Activated CD4-positive, CD25-positive, alpha-beta regulatory T cell treated with anti-CD3 and anti-CD28 coated beads, Interleukin-2, amount 50 U/mL, for 24 hours (primary cell): ENCODE results near the gene XPO1.
"Not testable (repeated sequence)": the region's sequence is repeated elsewhere in the genome, so short reads cannot be mapped to it uniquely, and the experiment has no call there.

Source experiments
- ATAC-seq, 2 donors: fragments of 150-1000 bp; cut with Tn5 transposase; one replicate each; pipeline ENCODE4 v1.10.0; 2021; ENCODE audit warnings: mild to moderate bottlenecking in 1 of 2, moderate library complexity in 1 of 2

The XPO1 gene

GRCh38 chr2:61530749-61531148 is 7.4 kb downstream of the XPO1 start:
- ATAC-seq, result peak; percentile 41 to 53

GRCh38 chr2:61529944-61530735 is 8.0 kb downstream of the XPO1 start:
- ATAC-seq, result no peak

GRCh38 chr2:61520261-61520660 is 17.9 kb downstream of the XPO1 start:
- ATAC-seq, result no peak

DNA sequence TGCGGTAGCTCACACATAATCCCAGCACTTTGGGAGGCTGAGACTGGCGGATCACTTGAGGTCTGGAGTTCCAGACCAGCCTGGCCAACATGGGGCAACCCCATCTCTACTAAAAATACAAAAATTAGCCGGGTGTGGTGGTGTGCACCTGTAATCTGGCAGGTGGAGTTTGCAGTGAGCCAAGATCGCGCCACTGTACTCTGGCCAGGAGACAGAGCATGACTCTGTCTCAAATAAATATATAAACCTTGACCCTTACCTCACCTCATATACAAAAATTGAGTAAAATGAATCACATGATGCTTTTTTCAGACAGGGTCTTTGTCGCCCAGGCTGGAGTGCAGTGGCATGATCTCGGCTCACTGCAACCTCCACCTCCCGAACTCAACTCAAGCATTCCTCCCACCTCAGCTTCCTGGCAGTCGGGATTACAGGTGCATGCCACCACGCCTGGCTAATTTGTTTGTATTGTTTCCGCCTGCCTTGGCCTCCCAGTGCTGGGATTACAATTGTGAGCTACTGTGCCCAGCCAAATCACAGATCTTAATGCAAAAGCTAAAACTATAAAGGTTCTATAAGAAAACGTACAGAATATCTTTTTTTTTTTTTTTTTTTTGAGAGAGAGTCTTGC is 25.3 kb downstream of the XPO1 start:
- no peak for ATAC-seq

DNA sequence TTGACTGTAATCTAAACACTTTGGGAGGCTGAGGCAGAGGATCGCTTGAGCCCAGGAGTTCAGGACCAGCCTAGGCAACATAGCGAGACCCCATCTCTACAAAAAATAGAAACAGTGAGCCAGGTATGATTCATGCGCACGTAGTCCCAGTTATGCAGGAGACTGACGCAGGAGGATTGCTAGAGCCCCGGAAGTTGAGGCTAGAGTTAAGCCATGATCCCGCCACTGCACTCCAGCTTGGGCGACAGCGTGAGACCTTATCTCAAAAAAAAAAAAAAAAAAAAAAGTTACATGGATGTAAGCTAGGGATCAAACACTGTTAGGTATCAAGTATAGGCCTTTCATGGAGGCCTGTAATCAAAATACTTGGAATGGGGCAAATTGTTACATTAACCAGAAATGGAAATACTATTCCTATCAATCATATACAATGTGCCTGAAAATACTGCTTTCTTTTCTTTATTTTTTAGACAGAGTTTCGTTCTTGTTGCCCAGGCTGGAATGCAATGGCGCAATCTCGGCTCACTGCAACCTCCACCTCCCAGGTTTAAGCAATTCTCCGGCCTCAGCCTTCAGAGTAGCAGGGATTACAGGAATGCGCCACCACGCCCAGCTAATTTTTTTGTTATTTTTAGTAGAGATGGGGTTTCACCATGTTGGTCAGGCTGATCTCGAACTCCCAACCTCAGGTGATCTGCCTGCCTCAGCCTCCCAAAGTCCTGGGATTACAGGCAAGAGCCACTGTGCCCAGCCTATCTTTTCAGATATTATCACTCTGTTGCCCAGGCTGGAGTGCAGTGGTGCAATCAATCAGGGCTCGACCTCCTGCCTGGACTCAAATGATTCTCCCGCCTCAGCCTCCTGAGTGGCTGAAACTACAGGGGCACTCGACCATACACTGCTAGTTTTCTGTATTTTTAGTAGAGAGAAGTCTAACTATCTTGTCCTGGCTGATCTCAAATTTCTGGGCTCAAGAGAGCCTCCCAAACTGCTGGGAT is 27.2 kb downstream of the XPO1 start:
- no peak for ATAC-seq

DNA sequence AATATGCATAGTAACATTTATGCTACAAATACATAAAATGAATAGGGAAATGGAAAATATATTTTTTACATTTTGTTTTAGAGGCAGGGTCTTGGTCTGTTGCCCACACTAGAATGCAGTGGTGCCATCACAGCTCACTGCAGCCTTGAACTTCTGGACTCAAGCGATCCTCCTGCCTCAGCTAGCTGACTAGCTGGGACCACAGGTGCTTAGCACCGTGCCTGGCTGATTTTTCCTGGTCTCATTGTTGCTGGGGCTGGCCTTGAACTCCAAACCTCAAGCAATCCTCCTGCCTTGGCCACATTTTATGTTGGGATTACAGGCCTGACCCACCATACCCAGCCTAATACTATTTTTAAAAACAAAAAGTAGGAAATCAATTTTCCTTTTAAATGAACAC is 33.2 kb downstream of the XPO1 start:
- ATAC-seq, result no peak

DNA sequence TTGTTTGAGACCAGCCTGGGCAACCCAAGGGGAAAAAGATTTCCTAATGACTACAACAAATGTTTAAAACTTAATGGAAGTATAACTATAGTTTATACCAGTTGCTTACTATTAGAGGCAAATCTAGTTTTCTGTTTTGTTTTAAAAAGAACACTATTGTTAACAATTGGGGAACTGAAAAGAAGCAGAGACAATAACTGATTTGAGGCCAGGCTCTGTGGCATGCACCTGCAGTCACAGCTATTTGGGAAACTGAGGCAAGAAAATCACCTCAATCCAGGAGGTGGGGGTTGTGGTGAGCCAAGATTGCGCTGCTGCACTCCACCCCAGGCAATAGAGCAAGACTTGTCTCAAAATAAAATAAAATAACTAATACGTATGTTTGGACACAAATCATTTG is 39.1 kb downstream of the XPO1 start:
- ATAC-seq, result no peak

GRCh38 chr2:61493523-61493942 is 44.6 kb downstream of the XPO1 start:
- ATAC-seq, result peak in 1 of 2 donors; percentile 38

DNA sequence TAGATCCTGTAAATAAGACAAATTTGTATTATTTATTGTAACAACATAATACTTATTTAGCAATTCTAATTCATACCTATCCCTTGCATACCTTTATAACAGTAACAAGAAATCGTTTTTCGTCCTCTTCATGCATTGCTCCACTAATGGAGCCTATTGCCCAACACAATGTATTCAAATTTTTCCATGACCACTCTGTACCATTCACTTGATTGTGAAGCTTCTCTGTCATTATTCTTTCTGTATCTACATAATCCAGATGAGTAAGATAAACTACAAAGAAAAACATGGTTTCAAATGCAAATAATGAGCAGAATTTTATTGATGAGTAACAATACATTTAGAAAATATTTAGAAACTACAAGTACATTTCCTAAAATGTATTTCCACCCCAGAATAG is 45.7 kb downstream of the XPO1 start:
- no peak for ATAC-seq

DNA sequence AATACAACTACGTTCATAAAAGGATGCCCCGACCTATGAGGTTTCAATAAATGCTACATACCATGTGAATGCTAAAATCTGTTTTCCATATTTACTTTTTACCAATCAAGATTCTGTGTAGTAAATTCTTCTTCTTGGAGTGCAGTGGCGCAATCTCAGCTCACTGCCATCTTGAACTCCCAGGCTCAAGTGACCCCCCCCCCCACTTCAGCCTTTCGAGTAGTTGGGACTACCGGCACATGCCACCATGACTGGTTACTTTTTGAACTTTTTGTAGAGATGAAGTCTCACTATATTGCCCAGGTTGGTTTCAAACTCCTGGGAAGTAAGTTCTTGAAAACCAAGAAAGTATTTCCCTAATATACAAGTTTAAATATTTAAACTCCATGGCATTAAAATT is 52.9 kb downstream of the XPO1 start:
- ATAC-seq, result no peak

GRCh38 chr2:61478086-61478485 is 60.1 kb downstream of the XPO1 start:
- no peak for ATAC-seq

DNA sequence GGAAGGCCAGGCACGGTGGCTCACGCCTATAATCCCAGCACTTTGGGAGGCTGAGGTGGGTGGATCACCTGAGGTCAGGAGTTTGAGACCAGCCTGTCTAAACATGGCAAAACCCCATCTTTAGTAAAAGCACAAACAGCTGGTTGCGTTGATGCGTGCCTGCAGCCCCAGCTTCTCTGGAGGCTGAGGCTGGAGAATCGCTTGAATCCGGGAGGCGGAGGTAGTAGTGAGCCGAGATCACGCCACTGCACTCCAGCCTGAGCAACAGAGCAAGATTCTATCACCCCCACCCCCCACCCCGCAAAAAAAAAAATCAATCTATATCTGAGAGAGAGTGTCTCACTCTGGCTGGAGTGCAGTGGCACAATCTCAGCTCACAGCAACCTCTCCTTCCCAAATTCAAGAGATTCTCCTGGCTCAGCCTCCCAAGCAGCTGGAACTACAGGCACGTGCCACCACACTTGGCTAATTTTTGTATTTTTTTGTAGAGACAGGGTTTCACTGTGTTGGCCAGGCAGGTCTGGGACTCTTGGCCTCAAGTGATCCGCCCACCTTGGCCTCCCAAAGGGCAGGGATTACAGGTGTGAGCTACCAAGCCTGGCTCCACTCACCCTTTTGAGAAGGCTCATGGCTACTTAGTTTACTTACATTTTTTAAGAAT is 61.1 kb downstream of the XPO1 start:
- ATAC-seq, result not testable (repeated sequence)

DNA sequence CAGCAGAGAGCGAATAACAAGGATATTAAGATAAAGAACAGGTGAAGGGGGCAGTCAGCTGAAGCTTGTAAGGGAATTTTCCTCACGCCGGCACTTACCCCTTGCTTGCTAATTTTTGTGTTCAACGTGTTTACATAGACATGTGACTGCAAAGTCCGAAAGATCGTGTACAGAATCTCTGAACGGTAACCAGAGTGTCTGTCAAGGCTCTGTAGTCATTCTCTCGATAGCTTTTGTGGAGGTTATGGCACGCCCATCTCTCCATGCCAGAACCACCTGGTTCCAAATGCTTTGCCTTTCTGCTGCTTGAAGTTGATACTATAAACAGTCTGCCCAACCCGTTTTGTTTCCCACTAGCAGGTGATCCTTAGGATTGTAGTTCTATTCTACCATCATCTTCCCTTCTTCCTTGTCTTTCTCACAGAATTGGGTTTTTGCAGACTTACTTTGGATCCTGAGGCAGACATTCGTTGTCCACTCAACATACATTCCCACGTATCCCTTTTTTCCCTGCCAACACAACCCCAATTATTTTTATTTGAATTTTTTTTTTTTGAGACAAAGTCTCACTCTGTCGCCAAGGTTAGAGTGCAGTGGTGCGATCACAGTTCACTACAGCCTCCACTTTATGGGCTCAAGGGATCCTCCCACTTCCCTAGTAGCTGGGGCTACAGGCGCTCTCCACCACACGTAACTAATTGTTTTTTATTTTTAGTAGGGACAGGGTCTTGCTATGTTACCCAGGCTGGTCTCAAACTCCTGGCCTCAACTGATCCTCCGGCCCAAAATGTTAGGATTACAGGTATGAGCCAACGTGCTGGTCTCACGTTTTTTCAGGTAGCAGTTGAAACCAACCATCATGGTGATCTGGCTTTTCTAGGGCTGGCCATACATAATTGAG is 66.0 kb downstream of the XPO1 start:
- ATAC-seq, result no peak

DNA sequence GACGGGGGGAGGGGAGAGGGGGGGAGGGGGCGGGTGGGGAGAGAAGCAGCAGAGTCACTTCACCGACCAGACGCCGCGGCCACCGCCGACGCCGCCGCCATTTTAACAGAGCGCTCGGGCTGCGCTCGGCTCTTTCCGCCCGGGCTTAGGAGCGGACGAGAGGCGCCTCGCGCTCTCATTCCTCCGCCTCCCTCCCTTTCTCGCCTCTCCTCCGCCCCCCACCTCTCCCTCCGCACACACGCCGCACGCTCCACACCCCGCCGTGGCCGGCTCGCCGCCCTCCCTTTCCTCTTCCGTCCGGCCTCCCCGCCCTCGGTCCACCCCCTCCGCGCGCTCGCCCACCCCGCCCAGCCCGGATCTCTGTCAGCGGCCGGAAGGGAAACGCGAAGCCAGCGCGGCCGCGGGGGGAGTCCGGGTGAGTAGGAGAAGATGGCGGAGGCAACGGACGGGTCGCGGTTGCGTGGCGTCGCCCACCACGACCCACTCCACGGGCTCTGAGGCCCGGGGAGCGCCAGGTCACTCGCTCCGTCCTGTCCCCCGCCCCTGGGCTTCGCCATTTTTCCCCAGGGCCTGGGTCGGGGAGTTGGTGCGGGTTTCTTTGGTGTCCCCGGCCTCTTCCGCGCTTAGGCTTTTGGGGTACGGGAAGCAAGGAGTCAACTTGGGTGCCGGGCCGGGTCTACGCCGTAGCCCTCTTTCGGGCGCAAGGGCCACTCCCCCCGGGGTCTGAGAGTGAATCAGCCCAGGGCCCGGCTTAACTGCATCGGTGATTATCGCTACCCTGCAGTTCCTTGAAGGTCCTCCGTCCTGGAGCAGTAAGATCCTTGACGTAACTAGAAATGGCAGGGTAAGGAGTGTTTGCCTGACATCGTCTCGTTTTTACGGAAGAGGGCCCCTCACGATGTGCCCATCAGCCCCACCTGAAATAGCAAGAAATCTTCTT is 66.9 kb downstream of the XPO1 start, which contains the start of gene USP34:
Gene USP34 (minus strand): TSS at position 123 of the 940 bp plus-strand sequence. CDS start 395 bp downstream, outside the sequence.
- peak; percentile 89 to 92 for ATAC-seq

DNA sequence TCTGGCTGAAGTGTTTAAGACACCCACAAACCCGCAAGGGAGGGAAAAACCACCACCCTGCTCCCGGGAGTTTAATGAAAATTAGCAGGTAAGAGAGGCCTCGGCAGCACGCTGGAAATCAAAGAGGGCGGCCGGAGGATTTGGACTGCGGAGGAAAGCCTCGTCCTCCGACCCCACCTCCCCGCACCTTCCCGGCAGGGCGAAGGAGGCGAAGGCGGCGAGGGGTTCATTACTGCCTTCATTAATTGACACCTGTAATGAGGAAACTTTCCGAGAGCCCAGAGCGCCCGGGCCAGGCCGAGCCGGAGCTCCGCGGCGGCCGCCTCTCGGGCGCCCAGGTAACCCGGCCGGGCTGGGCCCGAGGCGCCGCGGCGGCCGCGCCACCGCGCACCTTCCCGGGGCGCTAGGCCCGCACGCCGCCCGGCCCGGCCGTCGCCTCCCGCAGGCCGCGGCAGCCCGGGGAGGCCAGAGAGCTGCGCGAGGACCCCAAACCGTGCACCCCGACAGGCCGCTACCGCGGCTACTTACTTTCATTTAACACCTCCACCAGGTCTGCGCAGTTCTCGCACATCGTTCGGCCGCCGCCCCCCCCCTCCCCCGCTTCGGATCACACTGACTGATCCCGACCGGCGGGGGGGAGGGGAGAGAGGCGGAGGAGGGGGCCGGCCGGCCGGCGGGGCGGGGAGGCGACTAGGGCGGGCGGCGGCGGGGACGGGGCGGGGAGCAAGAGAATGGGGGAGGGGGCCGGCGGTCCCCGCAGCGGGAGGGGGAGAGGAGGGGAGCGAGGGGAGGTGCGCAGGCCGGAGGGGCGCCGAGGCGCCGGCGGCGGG is 67.8 kb downstream of the XPO1 start:
- peak; percentile 37 to 41 for ATAC-seq

- no peak for ATAC-seq
Observed at GRCh38 chr2:61469424-61470121, 68.6 kb downstream of the XPO1 start.

DNA sequence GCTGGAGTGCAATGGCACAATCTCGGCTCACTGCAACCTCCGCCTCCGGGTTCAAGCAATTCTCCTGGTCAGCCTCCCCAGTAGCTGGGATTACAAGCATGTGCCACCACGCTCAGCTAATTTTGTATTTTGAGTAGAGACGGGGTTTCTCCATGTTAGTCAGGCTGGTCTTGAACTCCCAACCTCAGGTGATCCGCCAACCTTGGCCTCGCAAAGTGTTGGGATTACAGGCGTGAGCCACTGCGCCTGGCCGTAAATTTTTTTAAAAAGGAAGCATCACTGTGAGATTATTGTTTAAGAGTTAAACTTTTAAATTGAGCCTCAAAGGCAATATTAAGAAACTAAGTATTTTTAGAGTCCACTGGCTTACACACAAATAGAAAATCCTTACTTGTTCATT is 69.9 kb downstream of the XPO1 start:
- not testable (repeated sequence) for ATAC-seq

- ATAC-seq, result no peak
Observed at GRCh38 chr2:61465045-61465444, 73.1 kb downstream of the XPO1 start.
